Measurements from ENCODE around the gene DNMBP.
"Not testable (repeated sequence)": the region's sequence is repeated elsewhere in the genome, so short reads cannot be mapped to it uniquely, and the experiment has no call there.

Gene DNMBP

DNA sequence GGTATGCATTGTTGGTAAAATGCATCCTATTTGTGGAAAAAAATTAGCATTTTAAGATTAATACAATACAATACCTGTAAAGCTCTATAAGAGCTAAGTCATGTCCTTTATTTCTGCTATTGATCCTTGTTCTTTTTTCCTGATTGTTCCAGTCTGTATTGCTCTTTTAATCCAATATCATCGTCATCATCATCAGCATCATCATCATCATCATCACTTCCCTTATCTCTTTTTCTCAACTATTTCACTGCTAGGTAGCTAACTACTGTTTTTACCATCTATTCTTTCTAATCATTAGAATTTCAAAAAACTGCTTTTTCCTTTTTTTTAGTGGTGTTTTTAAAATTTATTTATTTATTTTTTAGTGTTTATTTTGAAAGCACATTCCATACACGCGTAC, 156.1 kb downstream of the DNMBP start:
- no peak for DNase-seq

DNA sequence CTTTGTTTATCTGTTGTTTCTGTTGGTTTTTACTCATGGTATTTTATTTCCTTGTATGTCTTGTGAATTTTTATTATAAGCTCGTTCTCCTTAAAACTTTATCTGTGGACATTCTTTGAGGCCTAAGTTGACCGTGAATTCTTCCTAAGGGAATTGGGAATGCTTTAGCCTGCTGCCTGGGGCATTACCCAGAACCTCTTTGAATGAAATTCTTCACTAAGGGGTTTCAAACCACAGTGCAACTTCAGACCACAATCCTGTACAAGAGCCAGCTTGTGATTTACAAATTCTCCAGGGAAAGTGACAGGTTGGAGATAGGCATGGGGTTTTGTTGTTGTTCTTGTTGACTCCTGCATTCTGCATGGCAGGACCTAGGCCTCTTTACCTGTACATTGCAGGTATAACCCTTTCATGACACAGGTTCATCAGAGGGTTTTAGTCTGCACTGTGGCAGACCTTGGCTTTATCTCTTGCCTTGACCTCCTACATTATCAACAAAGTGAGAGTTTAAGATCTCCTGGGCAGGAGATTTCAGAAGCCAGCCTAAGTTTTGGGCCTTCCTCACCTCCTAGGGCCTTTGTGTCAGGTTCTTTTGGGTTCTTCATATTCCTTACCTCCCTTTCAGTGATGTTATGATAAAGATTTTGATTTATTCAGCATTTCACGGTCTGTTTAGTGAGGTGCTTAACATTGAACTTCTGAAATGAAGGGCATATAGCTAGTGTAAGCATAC, 157.1 kb downstream of the DNMBP start:
- DNase-seq = no peak

- no peak for DNase-seq
Observed at GRCh38 chr10:99851825-99852224, 157.9 kb downstream of the DNMBP start.

- DNase-seq = no peak
Observed at GRCh38 chr10:99850767-99851340, 158.9 kb downstream of the DNMBP start.

DNA sequence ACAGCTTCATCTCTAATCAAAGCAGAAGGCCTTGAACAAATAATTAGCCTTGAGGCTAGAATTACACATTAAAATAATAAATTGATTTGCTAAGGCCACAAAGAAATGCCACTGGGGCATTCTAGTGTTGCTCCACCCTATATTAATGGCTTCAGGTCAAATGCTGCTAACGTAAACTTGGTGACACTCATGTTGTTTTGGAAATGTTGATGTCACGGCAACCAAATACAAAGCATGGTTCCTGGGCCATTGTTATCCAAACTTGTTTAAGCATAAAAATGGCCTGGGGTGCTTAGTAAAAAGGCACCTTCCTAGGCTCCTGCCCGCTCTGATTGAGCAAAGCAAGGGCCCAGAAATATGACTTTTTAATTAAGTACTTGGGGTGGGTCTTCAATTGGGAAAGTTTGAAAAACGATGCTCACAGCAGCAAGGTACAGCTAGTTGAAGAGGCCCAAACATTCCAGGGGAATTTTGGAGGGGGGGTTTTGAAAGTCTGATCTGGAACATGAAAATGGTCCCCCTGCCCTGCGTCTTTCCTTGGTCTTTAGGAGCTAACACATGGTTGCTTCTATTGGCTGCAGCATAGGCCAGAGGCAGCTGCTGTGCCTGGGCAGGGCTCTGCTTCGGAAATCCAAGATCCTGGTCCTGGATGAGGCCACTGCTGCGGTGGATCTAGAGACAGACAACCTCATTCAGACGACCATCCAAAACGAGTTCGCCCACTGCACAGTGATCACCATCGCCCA, 159.6 kb downstream of the DNMBP start:
- no peak for DNase-seq

DNA sequence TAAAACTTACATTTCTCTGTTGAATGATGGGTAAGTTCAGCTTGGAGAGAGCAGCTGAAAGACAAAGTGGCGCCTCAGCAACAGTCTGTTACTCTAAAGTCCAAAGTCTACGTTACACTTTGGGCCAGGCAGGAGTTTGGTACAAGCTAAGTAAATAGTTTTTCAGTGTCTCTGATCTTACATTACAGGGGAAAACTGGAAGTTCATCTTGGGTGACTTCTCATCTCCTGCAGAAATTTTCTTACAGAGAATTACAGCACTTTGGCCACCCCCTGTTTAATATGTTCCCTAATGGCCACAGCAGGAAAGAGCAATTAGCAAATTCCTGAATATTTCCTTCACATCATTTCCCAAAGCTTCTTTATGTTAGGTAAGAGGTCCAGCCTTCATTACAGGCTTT, 160.2 kb downstream of the DNMBP start:
- no peak for DNase-seq

GRCh38 chr10:99849057-99849456, 160.7 kb downstream of the DNMBP start:
- no peak for DNase-seq

DNA sequence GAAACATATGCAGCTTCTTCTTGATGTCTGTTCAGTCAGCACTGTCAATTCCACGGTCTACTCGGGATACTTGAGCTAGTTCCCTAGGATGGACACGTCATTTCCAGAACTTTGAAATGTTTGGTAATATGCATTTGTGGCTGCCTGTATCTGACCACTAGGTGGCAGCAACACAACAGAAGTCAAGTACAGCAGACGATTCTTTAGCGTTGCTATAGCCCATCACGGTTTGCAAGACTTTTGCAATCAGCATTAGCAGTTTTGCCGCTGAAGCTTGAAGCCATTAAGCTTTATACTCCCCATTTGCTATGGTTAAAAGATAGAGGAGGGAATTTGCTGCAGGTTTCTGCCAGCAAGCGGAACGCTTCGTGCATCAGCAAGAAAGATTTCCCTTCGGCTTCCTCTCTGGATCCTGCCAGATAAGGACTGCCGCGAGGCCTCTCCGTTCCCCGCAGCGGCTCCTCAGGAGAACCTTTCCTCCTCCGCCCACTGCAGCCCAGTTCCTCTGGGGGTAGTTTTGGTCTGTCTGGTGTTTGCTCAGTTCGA, 163.8 kb downstream of the DNMBP start:
- DNase-seq = peak; percentile 83

GRCh38 chr10:99844433-99844955, 165.3 kb downstream of the DNMBP start:
- no peak for DNase-seq

DNA sequence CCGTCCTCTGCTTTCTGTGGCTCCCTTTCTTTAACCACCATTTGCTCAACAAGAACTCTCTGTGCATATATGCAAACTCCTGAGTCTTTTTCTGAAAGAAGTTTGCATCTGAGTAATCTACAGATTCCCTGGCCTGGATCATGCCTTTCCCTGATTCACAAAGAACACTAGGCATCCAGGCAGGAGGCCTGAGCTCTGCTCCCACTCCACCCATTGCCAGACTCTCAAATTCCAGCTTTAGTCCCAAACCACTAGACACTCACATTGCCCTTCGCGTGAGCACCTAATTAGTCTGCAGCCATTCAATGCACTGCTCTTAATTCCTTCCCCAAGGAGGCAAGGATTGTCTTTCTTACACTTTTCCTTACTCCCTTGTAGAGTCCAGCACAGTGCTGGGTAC, 166.4 kb downstream of the DNMBP start:
- no peak for DNase-seq

DNA sequence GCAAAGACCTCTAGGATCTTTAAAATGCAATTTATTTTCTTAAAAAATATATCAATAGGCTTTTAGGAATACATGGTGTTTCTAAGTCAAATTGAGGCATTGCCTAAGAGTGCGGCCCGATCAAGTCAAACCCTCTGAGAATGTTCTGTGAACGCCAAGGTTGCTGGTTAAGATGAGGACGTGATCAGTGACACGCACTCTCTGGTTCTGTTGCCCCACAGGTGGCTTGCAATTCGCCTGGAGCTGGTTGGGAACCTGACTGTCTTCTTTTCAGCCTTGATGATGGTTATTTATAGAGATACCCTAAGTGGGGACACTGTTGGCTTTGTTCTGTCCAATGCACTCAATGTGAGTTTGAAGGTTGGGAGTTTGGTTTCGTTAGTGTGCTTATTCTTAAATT, 168.0 kb downstream of the DNMBP start:
- no peak for DNase-seq

DNA sequence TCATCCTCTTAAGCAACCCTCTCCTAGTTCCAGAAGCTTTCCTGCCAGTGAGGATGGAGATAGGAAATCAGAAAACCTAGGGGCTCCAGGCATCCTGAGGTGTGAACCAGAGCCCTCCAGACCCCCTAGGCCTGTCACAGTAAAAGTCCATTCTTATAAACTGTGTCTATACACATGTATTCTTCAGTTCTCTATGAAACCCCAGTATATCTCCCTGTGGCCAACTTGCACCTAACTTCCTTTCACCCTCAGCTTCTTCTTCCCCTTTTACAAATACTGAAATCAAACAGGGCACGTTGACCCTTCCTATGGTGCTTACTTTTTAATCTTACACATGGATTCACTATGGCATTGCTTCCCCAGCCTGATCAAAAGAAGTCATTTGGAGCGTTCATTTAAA, 168.9 kb downstream of the DNMBP start:
- not testable (repeated sequence) for DNase-seq

- no peak for DNase-seq
Observed at GRCh38 chr10:99836711-99837110, 173.0 kb downstream of the DNMBP start.

DNA sequence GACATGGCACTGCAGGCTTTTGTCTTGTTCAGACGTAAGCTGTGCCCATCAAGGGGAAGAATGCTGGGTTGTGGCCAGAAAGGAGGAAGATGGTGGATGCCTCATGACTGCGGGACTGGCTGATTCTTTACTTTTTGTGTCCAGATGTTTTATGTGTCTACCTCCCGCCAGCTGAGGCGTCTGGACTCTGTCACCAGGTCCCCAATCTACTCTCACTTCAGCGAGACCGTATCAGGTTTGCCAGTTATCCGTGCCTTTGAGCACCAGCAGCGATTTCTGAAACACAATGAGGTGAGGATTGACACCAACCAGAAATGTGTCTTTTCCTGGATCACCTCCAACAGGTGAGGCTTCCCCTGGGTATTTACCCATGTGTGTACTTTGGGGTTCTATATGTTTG, 173.8 kb downstream of the DNMBP start:
- no peak for DNase-seq

GRCh38 chr10:99834410-99834809, 175.3 kb downstream of the DNMBP start:
- DNase-seq = no peak

DNA sequence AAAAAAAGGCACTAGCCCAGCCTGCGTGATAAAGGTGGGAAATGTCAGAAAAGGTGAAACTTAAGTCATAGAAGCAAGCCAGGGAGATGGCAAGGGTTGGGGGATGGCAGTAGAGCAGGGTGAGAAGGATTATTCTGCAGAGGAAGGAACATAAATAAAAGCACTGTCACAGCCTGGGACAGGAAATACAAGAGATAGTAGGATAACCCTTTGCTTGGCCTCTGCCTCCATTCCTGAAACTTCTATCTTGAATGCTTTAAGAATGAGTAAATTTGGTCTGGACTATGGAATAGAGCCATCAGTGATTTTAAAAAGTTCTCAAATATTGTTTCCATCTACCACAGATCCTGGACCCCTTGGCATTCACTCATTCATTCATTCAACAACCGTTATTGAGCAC, 177.3 kb downstream of the DNMBP start:
- DNase-seq = no peak

DNA sequence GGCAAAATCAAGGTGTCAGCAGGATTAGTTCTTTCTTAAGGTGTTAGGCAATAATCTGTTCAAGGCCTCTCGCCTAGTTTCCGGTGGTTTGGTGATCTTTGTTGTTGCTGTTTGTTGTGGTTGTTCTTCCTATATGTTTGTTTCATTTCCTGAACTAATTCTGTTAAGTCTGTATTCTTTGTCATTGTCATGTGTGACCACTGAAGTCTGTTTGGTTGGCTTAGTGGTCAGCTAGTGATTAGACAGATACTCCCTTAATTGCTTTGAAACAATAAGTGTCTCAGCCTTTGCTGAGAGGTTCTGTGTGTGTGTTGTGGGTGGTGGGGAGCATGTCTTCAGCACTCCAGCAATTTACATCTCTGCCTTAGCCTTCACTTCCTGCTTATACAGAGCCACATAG, 181.3 kb downstream of the DNMBP start:
- DNase-seq = no peak

DNA sequence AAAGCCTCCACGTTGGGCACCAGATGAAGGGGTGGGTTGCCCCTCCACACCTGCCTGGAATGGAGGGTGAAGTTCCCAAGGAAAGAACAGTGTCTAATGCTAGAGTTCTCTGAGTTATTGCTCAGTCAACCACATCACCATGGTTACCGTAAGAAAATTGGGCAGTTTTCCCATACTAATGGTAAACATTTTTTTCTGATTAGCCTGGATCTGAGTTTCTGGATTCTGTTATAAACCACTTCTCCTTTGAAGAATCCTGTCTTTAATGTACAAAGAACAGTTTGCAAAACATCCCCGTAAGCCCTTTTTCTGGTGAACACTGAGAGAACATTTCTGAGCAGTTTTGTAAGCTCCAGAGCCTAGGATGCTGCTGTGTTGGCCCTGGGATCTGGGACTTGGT, 181.8 kb downstream of the DNMBP start:
- DNase-seq = no peak

Measured in NCI-H510A treated with DMSO at 0.1 percent for 48 hours (cell line).